GM12873 (cell line): ENCODE results near the gene SCTR.
A peak's percentile ranks its signal among the peaks of the same experiment; 100 is the strongest.

Experiments used
- CTCF ChIP-seq: IDR thresholded peaks from 2 replicates; pipeline ENCODE4 v1.5.1; 2012; ENCODE audit warnings: low read depth, mild to moderate bottlenecking, moderate library complexity, low read length, control low read depth; ENCODE audit not compliant: insufficient read depth; ENCODE audit errors: missing control alignments

SCTR gene

DNA sequence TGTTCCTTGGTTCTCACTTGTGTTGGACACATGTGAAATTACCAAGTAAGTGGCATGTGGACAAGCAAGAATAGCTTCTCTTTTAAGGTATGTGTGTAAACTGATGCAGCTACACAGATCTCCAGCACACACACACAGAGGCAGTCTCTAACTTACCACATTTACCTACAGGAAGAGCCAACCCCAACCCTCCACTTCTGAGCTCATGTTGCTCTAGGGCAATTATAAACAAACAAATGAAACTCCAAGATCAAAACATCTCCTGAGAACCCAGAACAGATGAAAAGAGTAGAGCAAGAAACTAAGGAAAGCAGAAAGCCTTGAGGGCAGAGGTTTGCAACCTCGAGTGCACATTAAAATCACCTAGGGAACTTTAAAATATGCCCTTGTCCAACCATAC, 108.7 kb downstream of the SCTR start:
- no peak for TF ChIP-seq CTCF

GRCh38 chr2:119414894-119415293, 109.4 kb downstream of the SCTR start:
- no peak for TF ChIP-seq CTCF

- no peak for TF ChIP-seq CTCF
Measured at GRCh38 chr2:119409506-119409905, 114.8 kb downstream of the SCTR start.

DNA sequence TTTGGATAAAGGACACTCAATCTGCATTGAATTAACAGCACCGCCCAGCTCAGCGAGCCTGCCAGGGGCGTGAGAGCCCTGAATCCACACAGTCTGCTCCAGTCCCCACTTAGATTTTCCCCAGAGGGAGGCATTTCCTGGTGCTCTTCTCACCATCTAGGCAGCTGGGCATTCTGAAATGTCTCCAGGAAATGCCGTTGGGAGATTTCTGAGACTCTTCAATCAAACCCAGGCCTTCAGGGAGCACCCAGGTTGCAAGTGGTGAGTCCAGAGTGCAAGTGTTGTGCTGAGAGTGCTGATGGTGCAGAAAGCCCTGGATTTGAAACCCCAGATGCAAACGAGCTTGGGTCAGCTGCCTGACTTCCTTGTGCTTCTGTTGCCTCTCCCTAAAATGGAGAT, 116.1 kb downstream of the SCTR start:
- TF ChIP-seq CTCF, result no peak

DNA sequence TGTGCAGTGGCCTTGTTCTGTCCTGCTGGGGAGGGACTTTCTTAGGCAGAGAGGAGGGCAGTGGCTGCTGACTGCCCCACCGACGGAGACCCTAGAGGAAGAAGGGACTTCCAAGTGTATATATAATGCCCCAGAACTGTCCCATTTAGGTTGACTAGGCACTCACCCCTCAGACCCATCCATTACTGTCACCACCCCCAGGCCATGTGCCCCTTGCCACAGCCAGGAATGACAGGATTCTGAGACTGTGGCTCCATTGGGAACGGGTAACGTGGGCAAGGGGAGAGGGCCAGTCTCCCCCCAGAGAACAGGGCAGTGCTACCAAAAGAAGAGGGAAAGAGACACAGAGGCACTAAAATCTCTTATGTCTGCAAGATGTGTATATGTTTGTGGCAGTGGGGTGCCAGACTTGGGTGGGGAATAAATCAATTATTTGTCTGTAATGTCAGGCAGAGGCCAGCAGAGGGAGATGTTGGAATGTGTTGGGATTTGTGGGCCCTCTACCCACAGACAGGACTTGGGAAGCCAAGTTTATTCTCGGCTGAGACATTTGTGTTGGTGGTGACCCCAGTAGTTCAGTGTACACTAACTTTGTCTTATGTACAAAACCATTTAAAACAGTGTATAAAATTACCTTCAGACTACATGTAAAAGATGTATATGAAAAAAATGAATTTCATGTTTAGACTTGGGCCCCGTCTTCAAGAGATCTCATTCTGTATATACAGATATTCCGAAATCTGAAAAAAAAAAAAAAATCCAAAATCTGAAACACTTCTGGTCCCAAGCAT, 116.7 kb downstream of the SCTR start:
- peak; percentile 76 for TF ChIP-seq CTCF

- TF ChIP-seq CTCF, result no peak
Measured at GRCh38 chr2:119405151-119405550, 119.1 kb downstream of the SCTR start.

DNA sequence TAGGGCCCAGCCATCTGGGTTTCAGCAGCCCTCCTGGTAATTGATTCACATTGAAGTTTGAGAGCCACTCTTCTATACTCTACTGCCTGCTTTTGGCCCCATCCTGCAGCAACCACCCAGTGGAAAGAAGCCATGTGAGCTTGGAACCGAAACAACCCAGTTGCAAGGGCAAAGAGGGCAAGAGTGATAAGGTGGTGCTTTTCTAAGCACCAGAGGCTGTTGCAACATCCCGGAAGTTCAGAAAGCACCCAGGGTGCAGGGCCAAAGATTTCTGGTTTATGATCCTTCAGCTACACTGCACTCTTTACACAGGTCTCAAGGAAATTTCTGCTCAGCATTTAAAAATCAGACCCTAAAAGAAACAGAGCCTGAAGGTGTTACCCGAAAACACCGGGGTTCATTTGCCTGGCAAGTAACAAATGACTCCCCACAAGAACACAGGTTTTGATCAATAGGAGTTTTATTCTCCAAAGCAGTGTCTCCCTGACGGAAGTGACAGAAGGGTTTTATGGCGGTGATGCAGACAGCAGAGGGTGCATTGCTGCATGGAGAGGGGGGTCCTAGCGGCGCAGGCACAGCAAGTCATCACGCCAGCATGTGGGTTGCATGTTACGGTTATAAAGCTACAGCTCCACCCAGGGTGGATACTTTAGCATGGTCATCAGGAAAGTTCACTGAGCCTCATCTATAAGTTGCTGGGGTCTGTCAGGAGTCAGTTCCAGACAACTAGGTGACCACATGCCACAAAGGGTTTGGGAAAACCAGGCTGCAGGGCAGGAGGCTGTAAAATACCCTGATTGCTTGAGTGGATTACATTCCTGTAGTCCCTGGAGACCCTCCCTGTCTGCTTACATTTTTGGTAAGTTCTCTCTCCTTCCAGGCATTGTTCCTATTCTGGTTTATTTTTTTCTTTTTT, 121.4 kb downstream of the SCTR start:
- no peak for TF ChIP-seq CTCF
